ENCODE data around the gene MAMSTR.

DNA sequence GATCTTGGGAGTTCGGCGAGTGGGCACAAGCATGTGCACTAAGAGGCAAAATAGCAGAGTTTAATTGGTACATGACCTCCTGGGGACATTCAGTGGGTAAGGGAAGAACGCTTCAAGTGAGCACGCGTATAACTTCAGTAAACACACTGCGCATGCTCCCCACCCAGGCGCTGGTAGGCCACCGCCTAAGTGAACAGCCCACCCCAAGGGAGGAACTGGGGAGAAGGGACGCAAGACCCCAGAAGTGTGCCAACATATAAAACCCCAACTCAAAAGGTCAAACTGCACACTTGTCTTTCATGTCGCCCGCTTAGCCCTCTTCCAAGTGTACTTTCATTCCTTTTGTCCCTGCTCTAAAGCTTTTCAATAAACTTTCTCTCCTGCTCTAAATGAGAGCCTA, 36.2 kb downstream of the MAMSTR start:
- TF ChIP-seq, protein P1, sequence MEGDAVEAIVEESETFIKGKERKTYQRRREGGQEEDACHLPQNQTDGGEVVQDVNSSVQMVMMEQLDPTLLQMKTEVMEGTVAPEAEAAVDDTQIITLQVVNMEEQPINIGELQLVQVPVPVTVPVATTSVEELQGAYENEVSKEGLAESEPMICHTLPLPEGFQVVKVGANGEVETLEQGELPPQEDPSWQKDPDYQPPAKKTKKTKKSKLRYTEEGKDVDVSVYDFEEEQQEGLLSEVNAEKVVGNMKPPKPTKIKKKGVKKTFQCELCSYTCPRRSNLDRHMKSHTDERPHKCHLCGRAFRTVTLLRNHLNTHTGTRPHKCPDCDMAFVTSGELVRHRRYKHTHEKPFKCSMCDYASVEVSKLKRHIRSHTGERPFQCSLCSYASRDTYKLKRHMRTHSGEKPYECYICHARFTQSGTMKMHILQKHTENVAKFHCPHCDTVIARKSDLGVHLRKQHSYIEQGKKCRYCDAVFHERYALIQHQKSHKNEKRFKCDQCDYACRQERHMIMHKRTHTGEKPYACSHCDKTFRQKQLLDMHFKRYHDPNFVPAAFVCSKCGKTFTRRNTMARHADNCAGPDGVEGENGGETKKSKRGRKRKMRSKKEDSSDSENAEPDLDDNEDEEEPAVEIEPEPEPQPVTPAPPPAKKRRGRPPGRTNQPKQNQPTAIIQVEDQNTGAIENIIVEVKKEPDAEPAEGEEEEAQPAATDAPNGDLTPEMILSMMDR (IDR thresholded peaks at IDR 0.05; ENCODE audit: low read length) = no peak
- TF ChIP-seq EZH2phosphoT487 (IDR thresholded peaks at IDR 0.05; ENCODE audit: low read length) = no peak
